ENCODE data around the gene RIN2.

The RIN2 gene

DNA sequence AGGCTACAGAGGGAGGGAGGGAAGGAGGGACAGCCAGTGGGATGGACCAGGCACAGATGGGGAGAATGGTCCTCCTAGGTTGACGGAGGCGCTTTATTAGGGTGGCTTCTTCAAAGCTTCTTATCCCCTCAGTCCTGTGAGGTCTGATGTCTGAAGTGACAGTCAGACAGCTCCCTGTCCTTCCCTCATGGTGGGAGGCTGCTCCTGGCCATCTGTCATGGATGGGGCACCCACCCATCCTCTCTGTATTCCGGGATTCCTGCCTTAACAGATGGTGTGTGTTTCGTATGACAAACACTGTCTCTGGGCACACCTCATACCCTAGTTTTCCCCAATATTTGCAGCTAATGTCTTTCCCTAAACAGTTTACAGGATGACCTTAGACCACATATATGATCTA lies 7.9 kb downstream of the RIN2 start:
- DNase-seq, result no peak

DNA sequence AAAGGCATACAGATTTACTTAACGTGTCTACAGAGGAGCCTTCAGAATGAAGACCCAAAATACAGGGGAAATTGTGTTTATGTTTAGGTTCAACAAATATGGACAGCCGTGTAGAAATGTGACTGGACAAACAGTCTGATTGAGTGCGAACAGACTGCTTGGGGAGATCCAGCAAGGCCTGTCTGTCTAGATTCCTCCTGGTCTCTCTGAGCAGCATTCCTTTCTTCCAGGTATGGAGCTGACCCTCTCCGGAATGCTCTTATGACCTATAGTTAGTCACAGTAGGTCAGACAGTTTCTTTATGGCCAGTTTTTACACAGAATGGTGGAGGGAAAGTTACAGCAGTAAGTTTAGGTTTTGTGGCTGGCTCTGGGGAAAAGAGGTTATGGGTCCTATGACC lies 9.0 kb downstream of the RIN2 start:
- DNase-seq, result no peak

DNA sequence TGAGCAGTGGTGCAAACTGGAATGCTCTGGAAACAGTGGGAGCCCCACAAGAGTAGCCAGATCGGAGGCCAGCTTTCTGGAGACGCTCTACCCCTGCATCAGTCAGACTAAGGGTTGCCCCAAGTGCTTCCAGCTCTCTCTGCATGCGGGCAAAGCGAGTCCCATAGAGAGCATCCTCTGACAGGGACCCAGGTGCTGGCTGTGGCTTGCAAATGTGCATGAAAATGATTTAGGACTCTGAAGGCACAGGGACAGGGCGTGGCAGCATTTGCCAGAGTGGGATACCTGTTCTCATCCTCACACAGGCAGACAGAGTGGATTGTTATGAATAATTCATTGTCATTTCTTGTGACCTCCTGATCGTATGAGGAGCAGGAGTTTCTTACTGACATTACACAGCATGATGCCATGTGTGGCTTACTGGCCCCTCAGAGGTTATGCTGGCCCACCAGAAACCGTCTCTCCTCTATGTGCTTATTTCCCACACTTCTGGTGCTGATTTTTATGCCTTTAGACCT lies 10.3 kb downstream of the RIN2 start:
- DNase-seq, result no peak

DNA sequence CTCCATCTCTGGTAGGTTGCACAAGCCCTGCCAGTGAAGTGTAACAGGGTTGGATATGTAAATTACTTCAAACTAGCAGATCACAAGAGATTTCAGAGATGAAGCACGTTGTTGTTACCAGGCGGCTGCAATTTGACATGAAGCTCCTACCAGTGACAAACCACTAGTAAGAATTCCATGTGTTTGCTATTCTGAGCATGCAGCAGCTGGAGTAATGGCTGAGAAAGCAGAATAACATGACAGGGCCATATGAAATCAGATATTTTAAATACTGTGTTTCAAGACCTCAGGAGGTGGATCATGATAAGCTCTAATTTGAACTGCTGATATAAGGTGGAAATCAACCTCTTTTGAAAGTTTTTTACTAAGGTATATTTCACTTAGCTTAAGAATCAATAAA lies 11.4 kb downstream of the RIN2 start:
- DNase-seq, result no peak

DNA sequence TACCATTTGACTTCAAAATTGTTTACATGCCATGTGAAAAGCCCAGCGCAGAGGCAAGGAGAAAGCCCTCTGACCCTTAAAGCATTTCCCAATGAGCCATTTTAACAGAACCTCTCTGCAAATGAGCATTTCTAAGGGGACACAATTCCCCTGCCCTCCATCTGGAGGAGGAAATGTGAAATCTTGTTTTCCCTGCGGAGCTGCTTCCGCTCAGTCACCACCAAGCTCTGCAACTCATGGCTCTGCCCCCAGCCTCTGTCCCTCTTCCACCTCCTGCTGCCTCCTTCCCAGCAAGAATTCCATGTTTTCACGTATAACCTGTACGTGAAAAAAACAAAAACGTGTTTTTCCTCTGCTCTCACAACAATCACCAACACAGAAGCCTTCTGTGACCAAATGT lies 12.3 kb downstream of the RIN2 start:
- no peak for DNase-seq

DNA sequence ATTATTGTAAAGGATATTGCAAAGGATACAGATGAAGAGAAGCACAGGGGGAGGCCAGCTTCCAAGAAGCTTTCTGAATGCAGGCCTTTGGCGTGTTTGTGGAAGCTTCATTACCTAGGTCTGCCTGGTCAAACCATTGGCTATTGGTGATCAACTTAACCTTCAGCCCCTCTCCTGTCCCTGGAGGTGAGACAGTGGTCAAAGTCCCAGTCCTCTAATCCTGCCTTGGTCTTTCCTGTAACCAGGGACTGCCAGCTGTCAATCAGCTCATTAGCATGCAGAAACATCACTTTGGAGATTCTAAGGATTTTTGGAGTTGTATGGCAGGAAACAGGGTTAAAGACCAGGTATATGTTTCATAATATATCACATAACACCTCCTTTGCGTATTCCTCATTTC lies 13.0 kb downstream of the RIN2 start:
- no peak for DNase-seq

DNA sequence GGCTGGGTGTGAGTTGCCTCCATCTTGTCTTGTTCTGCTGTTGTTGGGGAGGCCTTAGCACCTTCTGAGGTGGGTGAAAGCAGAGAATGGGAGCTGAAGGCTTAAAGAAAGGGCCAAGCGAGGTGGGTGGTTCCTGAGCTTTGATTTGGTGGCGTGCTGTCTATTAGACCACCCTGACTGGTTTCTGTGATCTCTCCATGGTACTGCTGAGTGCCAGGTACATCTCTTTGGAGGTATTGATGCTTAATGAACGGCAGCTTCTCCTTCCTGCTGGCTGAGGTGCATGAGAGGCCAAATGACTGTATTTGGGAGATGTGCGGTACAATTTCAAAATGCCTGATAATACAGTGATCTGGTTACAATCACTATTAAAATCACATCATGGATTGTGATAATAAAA lies 15.4 kb downstream of the RIN2 start:
- no peak for DNase-seq

DNA sequence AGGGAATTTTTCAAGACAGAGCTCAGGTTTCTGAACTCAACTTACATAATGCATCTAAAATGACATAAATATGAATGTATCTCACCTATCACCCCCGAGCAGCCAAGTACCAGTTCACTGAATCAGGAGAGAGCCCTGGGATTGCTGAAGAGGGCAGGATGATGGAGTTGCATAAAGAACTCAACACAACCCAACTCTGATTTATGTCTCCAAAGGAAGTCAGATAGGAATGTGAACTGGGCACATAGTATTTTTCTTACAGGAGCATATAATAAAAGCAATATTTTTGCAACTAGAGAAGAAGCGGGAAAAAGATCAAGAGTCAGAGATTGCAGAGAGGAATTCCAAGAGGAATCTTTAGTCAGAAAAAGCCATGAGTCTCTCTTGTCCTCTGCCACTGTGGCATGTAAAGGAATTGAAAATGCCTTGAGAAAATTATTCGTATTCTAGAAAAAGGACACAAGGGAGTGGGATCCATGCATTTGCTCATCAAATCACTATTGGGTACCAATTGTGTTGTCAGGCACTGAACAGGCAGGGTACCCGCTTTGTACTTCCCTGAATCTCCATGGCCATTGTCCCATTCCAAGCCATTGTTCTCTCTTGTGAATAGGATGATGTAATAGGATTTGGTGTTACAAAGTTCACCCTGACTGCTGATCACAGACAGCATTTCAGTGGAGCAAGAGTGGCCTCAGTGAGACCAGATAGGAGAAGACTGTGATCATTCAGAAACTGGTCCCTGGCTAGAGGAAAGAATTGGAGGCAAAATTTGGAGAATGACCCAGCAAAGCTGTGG lies 16.3 kb downstream of the RIN2 start:
- DNase-seq, result no peak

DNA sequence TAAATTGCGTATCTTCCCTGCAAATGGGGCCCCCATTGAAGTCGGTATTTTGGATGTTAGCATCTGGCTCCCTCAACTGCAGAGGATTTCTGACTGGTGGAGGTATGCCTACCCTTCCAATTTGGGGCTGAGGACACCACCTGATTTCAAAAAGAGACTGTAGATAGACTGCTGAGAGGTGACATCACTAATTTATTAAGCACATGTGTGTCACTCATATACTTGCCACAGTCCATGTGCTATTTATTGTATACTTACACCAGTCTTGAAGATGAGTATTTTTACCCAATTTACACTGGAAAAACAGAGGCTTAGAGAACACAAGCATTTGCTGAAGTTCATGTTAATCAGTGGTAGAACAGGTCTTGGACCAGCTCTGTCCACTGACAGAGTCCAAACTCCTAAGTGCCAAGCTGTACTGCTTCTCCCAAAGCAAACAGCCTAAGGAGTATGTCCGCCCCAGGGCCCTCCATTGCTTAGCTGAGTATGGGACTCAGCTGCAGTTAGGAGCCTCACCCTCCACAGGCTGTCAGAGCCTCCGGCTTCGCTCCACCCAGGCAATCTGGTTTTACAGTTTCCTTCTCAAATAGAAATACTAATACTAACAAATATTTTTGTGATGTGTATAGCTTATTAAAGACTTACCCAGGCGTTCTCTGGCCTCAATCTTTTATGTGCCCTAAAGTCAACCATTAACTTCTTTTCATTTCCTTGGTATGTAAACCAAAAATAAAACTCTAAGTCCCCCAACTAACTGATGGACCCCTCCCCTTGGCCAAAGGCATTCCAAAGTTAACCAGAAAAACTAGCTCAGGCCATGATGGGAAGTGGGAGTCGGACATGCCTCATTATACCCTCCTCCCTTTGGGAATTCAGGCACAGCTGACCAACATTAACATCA lies 17.5 kb downstream of the RIN2 start:
- DNase-seq, result no peak

DNA sequence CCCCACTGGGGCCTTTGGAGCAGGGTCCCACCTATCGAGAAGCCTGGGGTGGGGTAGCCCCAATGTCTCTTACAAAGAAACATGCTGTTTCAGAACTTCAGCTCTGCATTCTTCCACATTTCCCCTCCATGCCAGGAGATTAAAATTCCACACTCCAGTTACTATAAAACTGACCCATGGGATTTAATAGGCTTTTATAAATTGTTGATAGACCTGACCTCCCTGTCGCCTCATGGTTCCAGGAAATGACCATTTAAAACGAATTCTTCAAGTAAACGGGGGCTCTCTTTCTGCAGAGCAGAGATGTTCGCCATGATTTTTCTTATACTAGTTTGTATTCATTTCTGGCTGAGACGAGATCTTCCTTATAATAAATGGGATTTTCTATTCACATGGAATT lies 19.3 kb downstream of the RIN2 start:
- no peak for DNase-seq

DNA sequence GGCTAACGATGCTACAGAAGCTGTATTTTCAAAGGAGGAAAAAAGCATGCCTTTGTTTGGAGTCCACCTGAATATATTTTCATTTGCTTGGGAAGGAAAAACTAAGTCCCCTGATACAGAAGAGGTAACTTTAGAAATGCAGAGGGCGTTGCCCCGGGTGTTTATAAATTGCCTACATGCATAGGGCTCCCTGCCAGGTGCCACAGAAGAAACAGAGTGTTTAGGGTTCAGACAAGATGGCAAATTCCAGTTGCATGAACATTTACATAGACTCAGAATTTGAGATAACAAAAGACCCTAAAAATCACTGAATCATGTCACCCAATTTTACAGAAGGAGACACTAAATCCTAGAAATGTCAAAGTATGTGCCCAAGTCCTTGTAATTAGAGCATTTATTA lies 19.9 kb downstream of the RIN2 start:
- DNase-seq, result no peak

DNA sequence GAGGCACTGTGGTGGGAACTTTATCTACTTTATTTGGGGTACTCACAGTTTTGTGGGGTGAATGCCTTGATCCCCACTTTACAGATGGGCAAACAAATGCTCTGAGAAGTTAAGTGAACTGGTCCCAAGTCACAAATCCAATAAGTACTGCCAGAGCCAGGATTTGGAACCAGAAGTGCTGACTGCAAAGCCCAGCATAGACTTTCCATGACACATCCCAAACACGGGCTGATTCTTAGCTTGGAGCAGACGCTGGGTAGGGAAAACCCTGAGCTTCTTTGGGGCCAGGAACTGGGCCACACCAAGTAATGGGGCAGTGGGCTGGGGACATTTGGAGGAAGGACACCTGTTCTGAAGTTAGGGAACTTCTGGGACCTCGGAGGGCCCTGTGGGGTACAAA lies 20.3 kb downstream of the RIN2 start:
- DNase-seq, result no peak

DNA sequence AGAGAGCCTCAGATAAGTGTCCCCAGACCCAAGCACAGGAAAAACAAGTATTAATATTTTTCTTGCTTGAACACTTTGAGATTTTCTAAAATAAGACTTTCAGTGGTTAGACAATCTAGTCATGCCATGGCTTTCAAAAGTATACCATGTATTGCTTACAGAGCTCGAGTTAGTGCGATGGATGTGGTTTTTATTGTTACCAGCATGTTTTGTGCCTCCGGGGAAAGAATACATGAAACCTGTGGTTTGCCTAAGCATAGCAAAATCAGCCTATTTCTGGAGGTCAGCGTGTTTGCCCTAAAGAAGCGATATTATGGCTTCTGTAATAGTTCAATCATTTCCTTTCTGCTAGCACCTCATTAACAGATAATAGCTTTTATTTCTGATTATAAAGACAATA lies 21.6 kb downstream of the RIN2 start:
- no peak for DNase-seq

DNA sequence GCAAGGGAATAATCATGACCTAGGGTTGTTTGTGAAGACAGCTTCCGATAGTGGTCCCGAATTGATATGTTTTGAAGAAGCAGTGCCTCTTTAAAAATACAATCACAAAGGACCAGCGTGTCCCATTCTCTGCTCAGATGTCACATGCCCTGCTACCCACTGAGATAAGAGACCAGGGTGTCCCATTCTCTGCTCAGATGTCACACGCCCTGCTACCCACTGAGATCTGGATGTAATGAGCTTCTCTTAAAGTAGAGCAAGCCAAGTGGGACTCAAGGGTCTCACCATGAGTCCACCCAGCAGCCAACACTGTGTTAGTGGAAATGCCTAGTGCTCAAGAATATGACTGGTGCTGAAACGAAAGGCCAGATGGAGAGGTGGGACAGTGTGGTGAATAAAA lies 22.2 kb downstream of the RIN2 start:
- no peak for DNase-seq

DNA sequence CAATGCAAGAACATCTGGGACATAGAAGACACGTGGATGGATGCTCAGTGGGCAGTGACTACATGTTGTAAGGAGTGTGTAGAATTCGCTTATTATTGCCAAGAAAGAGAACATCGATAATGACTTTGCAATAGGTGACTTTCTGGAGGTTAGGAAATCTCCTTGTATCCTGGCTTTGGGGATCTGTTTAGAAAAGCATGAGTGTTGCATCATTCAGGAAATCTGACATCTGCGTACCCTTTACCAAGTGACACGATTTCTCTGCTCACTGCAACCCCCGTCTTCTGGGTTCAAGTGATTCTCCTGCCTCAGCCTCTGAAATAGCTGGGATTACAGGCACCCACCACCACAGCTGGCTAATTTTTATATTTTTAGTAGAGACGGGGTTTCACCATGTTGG lies 23.2 kb downstream of the RIN2 start:
- no peak for DNase-seq

DNA sequence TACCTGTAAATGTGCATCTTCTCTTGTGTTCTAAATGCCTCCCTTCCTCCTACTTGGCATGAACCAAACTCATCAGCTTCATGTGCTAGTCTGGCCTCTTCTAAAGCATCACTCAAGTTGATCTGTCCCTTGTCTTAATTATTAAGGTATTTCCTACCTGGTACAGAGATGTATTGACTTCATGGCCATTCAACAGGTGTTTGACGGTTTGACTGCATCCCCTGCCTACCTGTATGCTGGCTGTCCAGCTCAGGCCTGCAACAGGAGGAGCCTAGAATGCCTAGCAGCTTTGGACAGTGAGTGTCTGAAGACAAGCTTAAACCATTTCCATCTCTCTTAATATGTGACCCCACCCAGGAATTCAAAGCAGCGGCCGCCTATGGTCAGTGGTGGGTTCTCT lies 24.6 kb downstream of the RIN2 start:
- DNase-seq, result no peak

DNA sequence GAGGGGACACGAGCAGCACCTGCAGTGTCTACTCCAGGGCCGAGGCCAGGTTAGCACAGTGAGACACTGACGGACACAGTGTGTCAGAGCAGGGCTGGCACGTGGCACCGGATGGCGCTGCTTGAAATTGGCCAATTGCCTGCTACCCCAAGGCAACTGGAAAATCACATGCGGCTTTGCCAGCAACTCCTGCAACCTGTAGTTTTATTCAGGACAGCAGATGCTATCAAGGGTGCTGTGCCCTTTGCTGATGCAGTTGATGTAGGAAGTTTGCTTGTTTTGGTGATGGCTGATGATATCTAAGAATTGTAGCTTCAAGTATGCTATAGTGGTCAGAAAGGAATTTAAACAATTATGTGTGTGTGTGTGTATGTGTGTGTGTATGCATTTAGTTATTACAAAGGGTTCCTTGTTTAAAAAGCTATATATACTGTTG lies 25.9 kb downstream of the RIN2 start:
- no peak for DNase-seq

DNA sequence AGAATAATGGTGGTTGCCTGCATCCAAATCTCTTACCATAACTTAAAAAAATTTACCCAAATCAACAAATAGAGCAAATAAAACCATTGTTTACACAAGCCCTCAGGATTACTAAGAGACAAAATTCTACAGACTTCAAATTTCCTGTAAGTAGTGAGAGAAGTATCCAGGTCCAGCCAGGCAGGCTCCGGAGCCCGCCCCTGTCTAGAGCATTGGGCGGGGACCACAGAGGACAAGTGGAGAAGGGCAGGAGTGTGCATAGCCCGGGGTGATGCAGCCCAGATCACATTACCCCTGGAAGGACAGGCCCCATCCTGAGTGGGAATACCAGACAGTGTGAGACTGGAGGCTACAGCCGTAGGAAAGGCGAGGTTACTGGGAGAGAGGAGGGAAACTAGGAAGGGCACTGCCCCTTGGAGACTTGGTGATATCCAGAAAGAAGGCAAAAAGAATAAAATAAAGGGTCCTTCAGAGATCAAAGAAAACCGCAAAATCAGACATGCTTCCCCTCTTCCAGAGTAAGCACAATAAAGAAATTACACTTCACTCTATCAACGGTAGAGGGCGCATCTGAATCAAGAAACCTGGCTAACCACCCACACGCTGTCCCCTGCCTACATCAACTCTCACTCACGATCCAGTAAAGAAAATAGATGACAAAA lies 26.6 kb downstream of the RIN2 start:
- DNase-seq, result no peak

DNA sequence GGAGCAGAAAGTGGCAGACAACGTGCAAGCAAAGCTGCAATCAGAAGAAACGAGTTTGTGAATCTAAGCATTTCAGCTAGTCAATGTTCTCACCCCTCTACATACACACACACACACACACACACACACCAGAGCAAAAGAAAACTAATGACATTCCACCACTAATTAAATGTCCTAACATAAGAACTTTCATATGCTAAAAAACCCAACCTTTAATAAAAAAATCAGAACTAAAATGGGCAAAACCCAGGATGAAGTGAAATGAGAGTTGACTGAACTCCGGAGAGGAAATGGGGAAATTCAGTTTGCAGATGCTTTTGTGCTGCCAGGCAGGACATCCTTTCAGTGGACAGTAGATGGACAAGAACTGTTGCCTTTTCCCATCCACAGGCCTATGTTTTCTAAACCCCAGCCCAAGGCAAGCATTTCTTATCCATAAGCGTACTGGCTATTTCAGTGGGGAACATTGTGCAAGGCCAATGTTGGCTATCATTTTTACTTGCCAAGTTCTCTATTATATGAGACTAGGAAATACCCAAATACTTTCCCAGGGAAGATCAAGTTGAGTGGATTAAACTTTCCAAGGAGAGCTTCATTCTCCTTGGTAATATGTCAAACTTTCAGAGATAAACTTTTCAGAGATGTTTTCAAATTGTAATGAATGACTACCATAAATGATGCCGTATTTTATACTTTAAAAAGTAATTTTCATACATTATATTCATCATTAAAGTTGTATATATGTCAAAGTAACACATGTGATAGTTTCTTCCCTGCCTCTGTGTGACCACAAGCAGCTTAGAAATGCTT lies 27.3 kb downstream of the RIN2 start:
- DNase-seq, result no peak

DNA sequence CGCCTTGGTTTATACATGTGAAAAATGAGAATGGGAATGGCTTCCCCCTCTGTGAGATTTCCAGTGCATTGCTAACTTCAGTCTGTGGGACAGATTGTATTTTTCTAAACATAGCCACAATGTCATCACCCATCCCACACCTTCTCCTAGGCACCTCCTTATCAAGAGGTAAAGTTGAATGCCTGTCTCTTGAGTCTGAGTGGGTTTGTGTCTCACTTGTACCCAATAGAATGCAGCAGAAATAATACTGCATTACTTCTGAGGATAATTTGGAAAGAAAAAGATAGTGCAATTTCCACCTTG lies 27.9 kb downstream of the RIN2 start:
- no peak for DNase-seq

DNA sequence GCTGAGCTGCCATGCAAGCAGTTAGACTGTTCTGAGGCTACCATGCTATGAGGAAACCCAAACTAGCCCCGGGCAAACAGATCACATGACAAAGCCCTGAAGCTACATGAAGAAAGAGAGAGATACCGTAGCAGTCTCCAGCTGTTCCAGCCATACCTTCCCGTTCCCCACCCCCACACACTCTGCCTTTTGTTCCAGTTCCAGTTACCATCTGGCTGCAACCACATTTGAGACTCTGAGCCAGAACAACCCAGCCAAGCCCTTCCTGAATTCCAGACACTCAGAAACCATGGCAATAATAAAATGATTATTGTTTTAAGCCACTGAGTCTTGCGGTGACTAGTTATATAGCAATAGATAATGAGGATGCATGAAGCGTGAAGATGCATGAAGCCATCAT lies 28.3 kb downstream of the RIN2 start:
- no peak for DNase-seq

DNA sequence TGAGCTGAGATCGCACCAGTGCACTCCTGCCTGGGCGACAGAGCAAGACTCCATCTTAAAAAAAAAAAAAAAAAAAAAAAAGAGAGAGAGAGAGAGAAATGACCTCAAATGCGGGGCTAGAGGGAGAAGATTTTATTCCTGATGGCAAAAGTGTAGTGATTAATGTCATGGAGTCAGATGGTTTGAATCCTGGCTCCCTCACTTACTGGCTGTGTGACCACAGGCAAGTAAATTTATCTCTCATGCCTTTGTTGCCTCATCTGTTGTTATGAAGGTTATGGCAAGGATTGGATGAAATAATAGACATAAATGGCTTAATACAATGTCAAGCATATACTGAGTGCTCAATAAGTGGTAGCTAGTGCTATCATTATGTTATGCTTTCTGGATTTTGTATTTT lies 29.3 kb downstream of the RIN2 start:
- no peak for DNase-seq

DNA sequence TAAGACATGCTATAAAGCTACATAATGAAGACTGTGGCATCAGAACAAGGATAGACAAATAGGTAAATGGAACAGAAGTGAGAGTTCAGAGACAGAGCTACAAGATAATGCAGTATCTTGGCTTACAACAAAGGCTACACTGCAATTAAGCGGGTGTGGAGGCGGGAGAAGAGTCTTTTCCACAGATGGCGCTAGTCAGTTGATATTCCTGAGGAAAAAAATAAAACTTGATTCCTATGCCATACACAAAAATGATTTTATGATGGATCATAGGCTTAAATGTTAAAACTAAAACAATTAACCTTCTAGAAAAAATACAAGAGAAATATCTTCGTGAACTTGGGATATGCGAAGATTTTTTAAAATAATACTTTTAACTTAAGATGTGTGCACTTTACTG lies 31.0 kb downstream of the RIN2 start:
- DNase-seq, result no peak
